ACC112 (cell line): Measurements from ENCODE around the gene CATSPER1.

ENCODE experiments used
- H2AFZ ChIP-seq: fragments of 200-600 bp; sonication (generic); one replicate; pipeline ENCODE4 v1.6.0; 2017; ENCODE audit warnings: antibody characterized with exemption, low read length; ENCODE audit not compliant: unreplicated experiment
- H3K27ac ChIP-seq: fragments of 200-600 bp; sonication (generic); 2 replicates; pipeline ENCODE4 v1.5.1; 2014; ENCODE audit warnings: low read depth, mild to moderate bottlenecking, antibody characterized with exemption, low read length, moderate library complexity
- H3K27me3 ChIP-seq: fragments of 200-600 bp; sonication (generic); 2 replicates; pipeline ENCODE4 v1.6.1; 2014; ENCODE audit warnings: mild to moderate bottlenecking, antibody characterized with exemption, low read length, moderate library complexity, mixed read lengths; ENCODE audit not compliant: insufficient read depth
- H3K36me3 ChIP-seq: fragments of 200-600 bp; sonication (generic); 2 replicates; pipeline ENCODE4 v1.6.1; 2016; ENCODE audit warnings: mild to moderate bottlenecking, antibody characterized with exemption, low read length, moderate library complexity, mixed read lengths; ENCODE audit not compliant: insufficient read depth
- H3K4me1 ChIP-seq: fragments of 200-600 bp; sonication (generic); one replicate; pipeline ENCODE4 v1.6.1; 2016; ENCODE audit warnings: low read length, mixed read lengths; ENCODE audit not compliant: insufficient read depth, unreplicated experiment, control insufficient read depth
- H3K4me3 ChIP-seq: fragments of 200-600 bp; sonication (generic); 2 replicates; pipeline ENCODE4 v1.5.1; 2014; ENCODE audit warnings: mild to moderate bottlenecking, low read depth, low read length
- H3K79me2 ChIP-seq: fragments of 200-600 bp; sonication (generic); one replicate; pipeline ENCODE4 v1.6.0; 2016; ENCODE audit warnings: low read length; ENCODE audit not compliant: control insufficient read depth, unreplicated experiment, insufficient read depth

The CATSPER1 gene

DNA sequence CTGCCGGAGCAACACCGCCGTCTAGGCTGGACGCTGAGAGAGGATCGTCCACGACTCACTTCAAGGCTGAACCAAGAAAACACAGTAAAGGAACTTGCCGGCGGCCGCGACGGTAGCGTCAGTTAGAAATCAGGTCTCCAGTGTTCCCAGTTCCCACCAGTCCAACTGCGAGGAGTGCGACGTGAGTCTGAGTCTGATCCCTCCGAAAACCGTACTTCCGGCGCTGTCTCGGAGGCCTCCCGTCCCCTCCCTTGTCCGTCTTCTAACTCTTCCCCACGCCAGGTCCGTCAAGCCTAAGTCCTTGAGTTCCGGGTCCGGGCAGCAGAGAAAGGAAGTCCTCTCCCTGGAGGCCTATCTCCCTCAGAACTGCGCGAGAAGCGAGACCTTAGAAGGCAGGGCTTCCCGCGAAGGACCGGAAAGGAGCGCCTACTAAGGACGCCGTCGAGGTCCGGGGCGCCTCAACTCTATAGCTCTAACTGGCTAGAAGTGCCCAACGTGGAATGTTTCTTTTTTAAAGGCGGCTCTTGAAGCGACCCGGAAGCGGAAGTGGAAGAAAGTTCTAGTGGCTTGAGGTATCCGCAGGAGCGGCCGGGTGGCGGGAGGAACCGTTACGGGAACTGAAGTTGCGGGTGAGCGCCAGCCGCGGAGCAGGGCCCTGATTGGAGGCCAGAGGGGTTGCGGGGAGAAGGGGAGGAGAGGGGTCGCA is 24.2 kb downstream of the CATSPER1 start, which contains the start of the genes BANF1 and EIF1AD:
TSS of gene BANF1 (plus strand) at position 562 of the 706 bp plus-strand sequence. CDS start 748 bp downstream, outside the sequence.
TSS of gene EIF1AD (minus strand) at position 216 of the 706 bp plus-strand sequence. CDS start 1,768 bp downstream, outside the sequence.
- Histone ChIP-seq H3K36me3 (peaks cover 34% of the 10 kb centered on the region), H3K27me3 (no peaks in the 10 kb centered on the region), H2AFZ (peak within 1 kb of the TSS; percentile 90), H3K27ac (peak within 1 kb of the TSS; percentile 89), H3K4me1 (peaks cover 16% of the 10 kb centered on the region), H3K4me3 (peak within 1 kb of the TSS; percentile 95), H3K79me2 (peaks cover 38% of the 10 kb centered on the region)

DNA sequence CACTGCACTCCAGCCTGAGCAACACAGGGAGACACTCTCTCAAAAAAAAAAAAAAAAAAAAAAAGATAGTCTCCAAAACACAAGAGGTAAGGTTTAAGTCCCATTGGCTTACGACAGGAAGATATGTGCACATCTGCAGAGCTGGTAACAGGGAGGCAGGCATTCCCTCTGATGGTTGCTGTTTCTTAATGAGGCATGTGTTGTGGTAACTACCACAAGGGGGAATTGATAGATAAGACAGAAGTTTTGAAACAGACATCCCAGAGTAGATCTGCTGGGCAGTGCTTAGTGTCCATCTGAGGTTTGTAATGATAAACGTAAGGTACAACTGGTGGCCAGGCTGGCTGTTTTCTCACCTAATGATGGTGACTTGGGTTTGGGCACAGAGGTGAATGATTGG is 29.0 kb downstream of the CATSPER1 start:
- H3K4me3 ChIP-seq = no peak overlapping the region
- peaks cover 24% of the 10 kb centered on the region for H3K79me2 ChIP-seq
- H3K4me1 ChIP-seq = peaks cover 9% of the 10 kb centered on the region
- no peak overlapping the region for H2AFZ ChIP-seq
- peaks cover 29% of the 10 kb centered on the region for H3K36me3 ChIP-seq
- no peaks in the 10 kb centered on the region for H3K27me3 ChIP-seq
- no peak overlapping the region for H3K27ac ChIP-seq

DNA sequence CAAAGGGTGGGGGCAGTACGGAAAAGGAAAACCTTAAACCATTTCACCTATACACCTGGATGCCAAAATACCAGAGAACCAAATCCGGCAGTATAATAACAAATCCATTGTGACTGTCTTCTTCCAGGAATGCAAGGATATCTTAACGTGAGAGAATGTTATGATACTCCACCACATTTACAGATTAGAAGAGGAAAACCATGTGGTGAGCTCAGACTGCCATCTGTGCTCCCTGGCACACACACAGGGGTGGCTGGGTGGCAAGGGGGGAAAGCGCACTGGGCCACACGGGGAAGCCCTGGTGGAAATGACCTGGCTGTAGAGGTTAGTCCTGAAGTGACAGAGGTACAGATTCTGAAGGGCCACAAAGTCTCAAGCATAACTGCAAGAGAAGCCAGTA is 34.2 kb downstream of the CATSPER1 start:
- no peaks in the 10 kb centered on the region for H3K79me2 ChIP-seq
- no peaks in the 10 kb centered on the region for H3K27me3 ChIP-seq
- peaks cover 2% of the 10 kb centered on the region; the same call in 1 of the 2 replicates for H3K36me3 ChIP-seq
- H2AFZ ChIP-seq = no peak overlapping the region
- no peak overlapping the region for H3K27ac ChIP-seq
- H3K4me3 ChIP-seq = no peak overlapping the region
- H3K4me1 ChIP-seq = no peaks in the 10 kb centered on the region

DNA sequence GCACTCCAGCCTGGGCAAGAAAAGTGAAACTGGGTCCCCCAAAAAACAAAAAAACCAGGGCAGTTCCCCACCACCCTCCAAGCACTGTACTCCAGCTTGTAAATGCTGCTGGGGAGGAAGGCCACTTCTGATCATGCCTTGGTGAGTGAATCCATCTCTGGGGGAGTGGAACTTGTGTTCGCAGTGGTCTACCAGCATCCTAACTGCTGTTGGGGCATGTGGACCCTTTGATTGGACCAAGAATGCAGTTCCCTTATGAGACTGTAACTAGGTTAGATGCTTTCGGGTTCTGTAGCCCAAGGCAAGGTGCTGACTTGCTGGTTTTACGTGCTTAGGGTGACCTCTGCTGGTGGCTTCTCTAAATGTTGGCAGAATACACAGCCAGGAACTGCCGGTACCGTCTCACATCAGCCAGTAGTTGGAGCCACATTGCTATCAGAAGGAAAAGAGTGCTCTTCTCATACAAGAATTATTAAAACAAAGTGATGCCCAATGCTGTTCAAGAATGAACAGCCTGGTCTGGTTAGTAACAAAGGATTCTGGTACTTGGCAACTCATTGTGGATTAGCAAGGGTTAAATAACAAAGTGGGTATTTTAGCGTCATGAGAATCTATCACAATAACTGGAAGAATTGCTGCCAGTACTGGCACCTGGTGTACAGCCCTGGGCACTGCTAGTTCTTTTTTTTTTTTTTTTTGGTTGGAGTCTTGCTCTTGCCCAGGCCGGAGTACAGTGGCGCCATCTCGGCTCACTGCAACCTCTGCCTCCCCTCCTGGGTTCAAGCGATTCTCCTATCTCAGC is 37.3 kb downstream of the CATSPER1 start:
- no peaks in the 10 kb centered on the region for H3K79me2 ChIP-seq
- no peak overlapping the region for H2AFZ ChIP-seq
- H3K27me3 ChIP-seq = no peaks in the 10 kb centered on the region
- H3K4me1 ChIP-seq = no peaks in the 10 kb centered on the region
- H3K36me3 ChIP-seq = peaks cover 2% of the 10 kb centered on the region; the same call in 1 of the 2 replicates
- no peak overlapping the region for H3K4me3 ChIP-seq
- H3K27ac ChIP-seq = no peak overlapping the region

DNA sequence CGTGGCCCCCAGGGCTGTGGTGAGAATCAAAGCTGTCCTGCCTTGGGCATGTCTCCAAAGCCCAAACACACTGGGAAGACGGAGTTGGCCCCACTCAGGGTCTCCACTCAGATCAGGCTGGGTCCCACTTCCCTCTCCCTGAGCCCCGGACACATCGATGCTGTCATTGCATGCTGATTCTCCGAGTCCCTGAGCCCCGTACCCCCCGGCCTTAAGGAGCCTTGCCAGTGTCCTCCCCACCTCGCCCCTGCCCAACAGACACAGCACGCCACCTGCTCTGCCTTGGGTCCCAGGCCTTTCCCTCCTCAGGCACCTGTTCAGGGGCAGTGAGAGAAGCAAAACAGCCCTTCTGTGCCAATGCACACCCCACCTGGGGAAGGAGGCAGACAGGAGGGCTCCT is 38.9 kb downstream of the CATSPER1 start:
- Histone ChIP-seq H3K36me3 (peaks cover 2% of the 10 kb centered on the region; the same call in 1 of the 2 replicates), H2AFZ (no peak overlapping the region), H3K4me3 (no peak overlapping the region), H3K4me1 (no peaks in the 10 kb centered on the region), H3K27me3 (no peaks in the 10 kb centered on the region), H3K27ac (no peak overlapping the region), H3K79me2 (no peaks in the 10 kb centered on the region)

DNA sequence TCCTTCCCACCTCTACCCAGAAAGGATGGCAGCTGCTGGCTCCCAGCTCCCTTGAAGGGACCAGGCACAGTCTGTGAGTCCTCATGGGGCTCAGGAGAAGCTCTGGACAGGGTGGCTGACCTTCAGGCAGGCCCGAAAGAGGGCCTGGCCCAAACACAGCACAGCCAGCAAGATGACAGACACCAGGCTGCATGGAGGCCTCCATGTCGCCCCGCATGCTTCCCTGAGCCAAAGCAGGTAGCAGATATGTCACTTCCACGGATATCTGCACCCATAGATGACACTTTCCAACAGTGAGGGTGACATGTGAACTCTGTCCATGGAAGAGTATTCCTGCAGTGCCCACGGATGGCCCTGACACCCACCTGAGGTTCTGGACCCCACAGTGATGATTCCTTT is 42.7 kb downstream of the CATSPER1 start:
- H3K27ac ChIP-seq = no peak overlapping the region
- H3K27me3 ChIP-seq = no peaks in the 10 kb centered on the region
- H3K4me3 ChIP-seq = no peak overlapping the region
- H3K79me2 ChIP-seq = no peaks in the 10 kb centered on the region
- no peak overlapping the region for H2AFZ ChIP-seq
- H3K4me1 ChIP-seq = no peaks in the 10 kb centered on the region
- no peaks in the 10 kb centered on the region for H3K36me3 ChIP-seq

DNA sequence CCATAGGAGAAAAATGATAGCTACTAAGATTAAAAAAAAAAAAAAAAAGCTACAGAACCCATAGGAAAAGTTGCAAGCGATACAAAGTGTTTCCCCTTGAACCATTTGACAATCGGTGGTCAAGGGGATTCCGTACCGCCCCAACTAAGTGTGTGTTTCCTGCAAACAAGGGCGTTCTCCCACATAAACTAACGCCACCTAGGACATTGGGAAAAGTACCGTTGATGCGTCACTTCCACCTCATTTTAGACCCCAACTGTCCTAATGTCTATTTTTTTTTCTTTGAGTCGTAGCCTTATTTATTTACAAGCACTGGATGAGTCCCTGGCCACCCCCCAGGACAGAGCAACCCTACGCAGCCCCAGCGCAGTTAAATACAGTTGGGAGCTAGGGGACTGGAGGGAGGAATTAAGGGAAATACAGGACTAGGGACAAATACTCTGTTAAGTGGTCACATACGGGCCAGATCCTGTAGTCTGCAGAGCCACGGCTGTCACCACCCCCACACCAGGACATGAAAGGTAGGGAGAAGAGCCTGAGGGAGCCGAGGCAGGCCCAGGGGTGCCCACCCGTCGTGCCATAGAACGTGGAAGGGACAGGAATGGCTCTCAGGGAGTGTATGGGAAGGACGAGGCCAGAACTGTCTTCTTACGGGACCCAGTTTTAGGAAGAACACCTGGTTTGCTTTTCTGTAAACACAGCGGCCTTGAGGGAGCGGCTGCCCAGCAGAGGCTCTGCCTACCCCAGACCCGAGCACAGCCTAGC is 43.3 kb downstream of the CATSPER1 start:
- H3K36me3 ChIP-seq = peaks cover 5% of the 10 kb centered on the region; the same call in 1 of the 2 replicates
- H3K4me1 ChIP-seq = no peaks in the 10 kb centered on the region
- H3K4me3 ChIP-seq = no peak overlapping the region

DNA sequence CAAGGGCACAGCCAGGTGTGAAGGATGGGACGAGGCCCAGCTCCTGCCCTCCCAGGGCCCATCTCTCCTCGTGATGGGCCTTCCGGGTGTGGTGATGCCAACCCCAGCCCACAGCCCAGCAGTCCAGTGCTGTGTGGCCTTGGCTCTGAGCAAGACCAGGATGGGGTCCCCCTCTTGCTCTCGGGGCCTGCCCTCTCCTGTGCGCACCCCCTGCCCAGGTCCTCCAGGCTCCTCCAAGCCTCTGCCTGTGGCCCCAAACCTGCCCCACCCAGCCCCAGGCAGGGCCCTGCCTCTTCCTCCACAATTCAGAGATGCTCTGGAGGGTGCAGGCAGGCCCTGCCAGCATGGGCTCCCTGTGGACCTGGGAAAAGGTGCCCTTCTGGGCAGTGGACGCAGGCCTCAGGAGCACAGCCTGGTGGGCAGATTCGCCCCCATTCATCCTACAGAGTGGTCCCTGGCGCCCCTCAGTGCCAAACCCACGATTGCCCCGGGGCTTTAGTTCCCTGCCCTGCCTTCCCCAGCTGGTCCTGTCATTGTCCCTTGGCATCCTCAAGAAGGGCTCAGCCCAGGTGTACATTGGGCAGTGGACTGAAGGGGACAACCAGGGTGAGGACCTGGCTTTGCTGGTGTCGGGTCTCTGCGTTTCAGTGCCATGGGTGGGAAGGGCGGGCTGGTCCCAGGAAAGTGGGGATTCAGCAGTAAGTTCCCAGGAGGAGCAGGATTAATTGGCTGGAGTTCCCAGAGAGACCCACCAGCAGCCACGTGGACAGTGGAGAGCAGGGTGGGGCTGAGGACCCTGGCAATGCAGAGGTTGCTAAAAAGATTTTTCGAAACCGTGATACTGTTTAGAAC is 44.1 kb downstream of the CATSPER1 start:
- no peaks in the 10 kb centered on the region for H3K4me1 ChIP-seq
- H3K27ac ChIP-seq = no peak overlapping the region
- H3K4me3 ChIP-seq = no peak overlapping the region
- H3K27me3 ChIP-seq = no peaks in the 10 kb centered on the region
- H2AFZ ChIP-seq = no peak overlapping the region
- peaks cover 5% of the 10 kb centered on the region; the same call in 1 of the 2 replicates for H3K36me3 ChIP-seq
- H3K79me2 ChIP-seq = no peaks in the 10 kb centered on the region

More for the DNA sequence above, 43.3 kb downstream of the CATSPER1 start:
- H3K79me2 ChIP-seq = no peaks in the 10 kb centered on the region
- no peaks in the 10 kb centered on the region for H3K27me3 ChIP-seq
- H3K27ac ChIP-seq = no peak overlapping the region
- H2AFZ ChIP-seq = no peak overlapping the region

DNA sequence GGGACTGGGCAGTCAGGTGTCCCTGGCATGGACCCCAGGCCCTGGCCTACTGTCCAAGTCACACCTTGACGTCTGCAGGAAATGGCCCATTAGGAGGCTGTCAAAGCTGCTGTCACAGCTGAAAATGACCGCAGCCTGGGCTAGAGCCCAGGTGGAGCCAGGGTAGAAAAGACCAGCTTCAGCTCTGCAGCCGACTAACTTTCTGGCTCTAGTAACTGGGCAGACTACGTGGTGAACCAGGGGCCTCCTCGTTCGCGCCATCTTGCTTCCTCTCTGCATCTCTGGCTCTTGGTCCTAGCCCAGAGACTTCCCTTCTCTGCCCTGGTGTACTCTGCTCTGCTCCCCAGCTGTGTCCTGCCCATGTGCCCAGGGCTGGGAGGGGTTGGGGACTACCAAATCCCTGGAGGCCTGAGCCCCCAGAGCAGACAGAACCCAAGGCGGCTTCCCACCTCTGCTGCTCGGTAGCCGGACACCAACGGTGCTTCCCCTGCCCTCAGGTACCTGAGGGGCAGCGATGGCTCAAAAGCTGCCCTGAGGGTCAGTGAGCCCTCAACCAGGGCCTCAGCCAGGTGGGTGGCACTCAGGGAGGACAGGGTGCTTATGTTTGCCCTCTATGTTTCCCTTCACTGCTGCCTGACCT is 45.1 kb downstream of the CATSPER1 start:
- peaks cover 5% of the 10 kb centered on the region; the same call in 1 of the 2 replicates for H3K36me3 ChIP-seq
- H3K4me1 ChIP-seq = no peaks in the 10 kb centered on the region
- H2AFZ ChIP-seq = no peak overlapping the region
- H3K27me3 ChIP-seq = no peaks in the 10 kb centered on the region
- no peak overlapping the region for H3K27ac ChIP-seq
- H3K4me3 ChIP-seq = no peak overlapping the region
- no peaks in the 10 kb centered on the region for H3K79me2 ChIP-seq
